Neuronal stem cell (in vitro differentiated cells): ENCODE measurements around the gene RAB6B.
A peak's percentile ranks its signal among the peaks of the same experiment; 100 is the strongest.

ENCODE experiments used
- DNase-seq: peaks from one replicate; pipeline ENCODE4 v3.0.0-alpha.2; 2013; ENCODE audit warnings: low spot score
- H2AFZ ChIP-seq: one replicate; pipeline ENCODE4 v1.6.1; 2013; ENCODE audit warnings: mild to moderate bottlenecking, low read length, inconsistent platforms
- H2AK5ac ChIP-seq: 2 replicates; pipeline ENCODE4 v1.6.1; 2013; ENCODE audit warnings: low read depth, mild to moderate bottlenecking, inconsistent platforms, low read length, moderate library complexity, mixed read lengths
- H2BK120ac ChIP-seq: 2 replicates; pipeline ENCODE4 v1.6.1; 2013; ENCODE audit warnings: low read depth, mild to moderate bottlenecking, inconsistent platforms, low read length, moderate library complexity, mixed read lengths
- H2BK12ac ChIP-seq: one replicate; pipeline ENCODE4 v1.6.1; 2013; ENCODE audit warnings: low read length, inconsistent platforms
- H2BK15ac ChIP-seq: 2 replicates; pipeline ENCODE4 v1.6.1; 2013; ENCODE audit warnings: mild to moderate bottlenecking, low read length, inconsistent platforms, mixed read lengths
- H2BK5ac ChIP-seq: one replicate; pipeline ENCODE4 v1.6.1; 2013; ENCODE audit warnings: inconsistent platforms, mild to moderate bottlenecking, low read length, moderate library complexity
- H3K14ac ChIP-seq: one replicate; pipeline ENCODE4 v1.6.1; 2013; ENCODE audit warnings: low read length, inconsistent platforms
- H3K18ac ChIP-seq: 2 replicates; pipeline ENCODE4 v1.6.1; 2013; ENCODE audit warnings: low read length, inconsistent platforms
- H3K23ac ChIP-seq: 2 replicates; pipeline ENCODE4 v1.6.1; 2013; ENCODE audit warnings: low read depth, mild to moderate bottlenecking, mixed read lengths, low read length, inconsistent platforms; ENCODE audit not compliant: poor library complexity
- H3K27ac ChIP-seq: replicated peaks from 3 replicates; pipeline ENCODE4 v1.5.1; 2013; ENCODE audit warnings: low read length, inconsistent platforms
- H3K27me3 ChIP-seq, 3 experiments: 2 replicates each; pipeline ENCODE4 v1.6.1; 2013; ENCODE audit warnings: low read length in 3 of 3, mild to moderate bottlenecking in 2 of 3, inconsistent platforms in 1 of 3, low read depth in 1 of 3, mixed read lengths in 1 of 3, moderate library complexity in 1 of 3; ENCODE audit not compliant: control insufficient read depth in 3 of 3, insufficient read depth in 3 of 3
- H3K36me3 ChIP-seq, 2 donors: replicated peaks in 1 of 2; 2 replicates each; pipeline ENCODE4 v1.6.1; 2013; ENCODE audit warnings: low read length in 2 of 2; ENCODE audit not compliant: control insufficient read depth in 2 of 2, insufficient read depth in 2 of 2
- H3K4ac ChIP-seq: 2 replicates; pipeline ENCODE4 v1.6.1; 2013; ENCODE audit warnings: inconsistent platforms, mild to moderate bottlenecking, low read length, moderate library complexity
- H3K4me1 ChIP-seq, 2 donors: 1 replicate in 1 of 2; 2 replicates in 1 of 2; pipeline ENCODE4 v1.6.1; 2013; ENCODE audit warnings: low read length in 2 of 2, low read depth in 1 of 2; ENCODE audit not compliant: control insufficient read depth in 2 of 2, insufficient read depth in 1 of 2
- H3K4me2 ChIP-seq: one replicate; pipeline ENCODE4 v1.6.1; 2013; ENCODE audit warnings: mild to moderate bottlenecking, low read length, inconsistent platforms; ENCODE audit not compliant: insufficient read depth, poor library complexity, severe bottlenecking
- H3K4me3 ChIP-seq, 2 donors: 2 replicates each; pipeline ENCODE4 v1.5.1; 2013; ENCODE audit warnings: low read length in 2 of 2, mild to moderate bottlenecking in 2 of 2, inconsistent platforms in 1 of 2, moderate library complexity in 1 of 2
- H3K79me1 ChIP-seq: one replicate; pipeline ENCODE4 v1.6.1; 2013; ENCODE audit warnings: low read depth, mild to moderate bottlenecking, inconsistent platforms, low read length, moderate library complexity
- H3K9ac ChIP-seq: one replicate; pipeline ENCODE4 v1.6.1; 2013; ENCODE audit warnings: mild to moderate bottlenecking, low read depth, low read length, inconsistent platforms; ENCODE audit not compliant: poor library complexity
- H3K9me3 ChIP-seq, 2 donors: replicated peaks in 1 of 2; 2 replicates each; pipeline versions ENCODE3 to v1.6.1; 2013; ENCODE audit warnings: low read length in 2 of 2, mild to moderate bottlenecking in 2 of 2, inconsistent platforms in 1 of 2, low read depth in 1 of 2, mixed read lengths in 1 of 2, moderate library complexity in 1 of 2; ENCODE audit not compliant: control insufficient read depth in 2 of 2, insufficient read depth in 1 of 2
- H4K8ac ChIP-seq: one replicate; pipeline ENCODE4 v1.6.1; 2013; ENCODE audit warnings: low read depth, mild to moderate bottlenecking, inconsistent platforms, low read length, moderate library complexity
- H4K91ac ChIP-seq: one replicate; pipeline ENCODE4 v1.6.1; 2013; ENCODE audit warnings: low read length, low read depth, mild to moderate bottlenecking, inconsistent platforms; ENCODE audit not compliant: poor library complexity
- WGBS, 2 donors: extraction: QIAGEN DNeasy Blood & Tissue Kit; methylation state at CpG; one replicate each; pipeline ENCODE4 v1.1.7; 2013; ENCODE audit warnings: missing lambda C conversion rate in 2 of 2, mixed read lengths in 1 of 2; ENCODE audit not compliant: insufficient read length in 2 of 2, insufficient replicate concordance in 1 of 2; ENCODE audit errors: extremely low coverage in 2 of 2; 5-methylcytosine and 5-hydroxymethylcytosine counted together

RAB6B gene

DNA sequence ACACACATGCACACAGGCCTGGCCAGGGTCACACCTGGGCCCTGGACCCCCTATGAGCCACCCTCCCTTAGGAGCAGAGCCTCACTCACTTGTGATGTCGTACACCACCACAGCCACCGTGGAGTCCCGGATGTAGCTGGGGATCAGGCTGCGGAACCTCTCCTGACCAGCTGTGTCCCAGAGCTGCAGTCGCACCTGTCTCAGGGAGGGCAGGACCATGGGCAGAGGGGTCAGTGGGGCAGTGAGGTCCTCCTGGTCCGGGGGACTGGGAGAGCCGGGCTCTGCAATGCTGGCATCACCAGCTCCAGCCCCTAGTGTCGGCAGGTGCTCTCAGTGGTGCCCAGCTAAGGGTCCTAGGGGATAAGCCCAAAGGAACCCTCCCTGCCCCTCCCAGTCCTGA, 54.5 kb downstream of the RAB6B start:
- Histone ChIP-seq H2BK15ac (no peak overlapping the region), H3K36me3 (peaks cover 0 to 12% of the 10 kb centered on the region in 2 donors), H2BK12ac (no peak overlapping the region), H2AFZ (no peak overlapping the region), H3K27me3 (peaks cover 0 to 4% (median 0%) of the 10 kb centered on the region in 3 experiments), H3K18ac (no peak overlapping the region), H3K4me3 (no peak overlapping the region), H3K4me2 (no peak overlapping the region), H2BK120ac (no peak overlapping the region), H4K91ac (no peak overlapping the region), H3K9me3 (peaks cover 0 to 2% of the 10 kb centered on the region in 2 donors), H2BK5ac (no peak overlapping the region), H3K4ac (no peak overlapping the region), H3K4me1 (peaks cover 0 to 2% of the 10 kb centered on the region in 2 donors), H3K23ac (peak overlapping the region; percentile 1), H3K9ac (peak overlapping the region; percentile 12), H2AK5ac (no peak overlapping the region), H3K27ac (no peak overlapping the region), H4K8ac (no peak overlapping the region), H3K14ac (peak overlapping the region; percentile 43), H3K79me1 (no peaks in the 10 kb centered on the region)
- no peak for DNase-seq
- WGBS, 2 donors = no CpG with 5 or more reads among the region's 8 CpGs

DNA sequence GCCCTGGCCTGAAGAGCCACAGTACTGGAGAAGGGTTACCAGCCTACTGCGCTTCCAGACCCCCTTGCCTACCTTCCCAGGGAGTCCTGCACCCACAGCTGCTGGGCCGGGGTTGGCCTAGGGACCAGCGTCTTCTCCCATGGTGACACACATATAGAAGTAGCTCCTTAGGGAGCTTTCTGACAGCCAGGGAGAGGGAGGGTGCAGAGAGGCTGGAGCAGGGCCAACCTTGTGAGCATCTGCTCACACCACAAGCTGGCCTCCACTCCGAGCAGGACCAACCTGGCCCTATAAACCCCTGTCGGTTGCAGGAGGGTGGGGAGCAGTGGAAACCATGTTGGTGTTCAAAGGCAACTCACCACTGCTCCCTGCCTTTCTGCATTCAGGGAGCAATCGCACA, 54.9 kb downstream of the RAB6B start:
- peak overlapping the region; percentile 1 for H3K23ac ChIP-seq
- peak overlapping the region; percentile 43 for H3K14ac ChIP-seq
- no peak overlapping the region for H4K8ac ChIP-seq
- H2BK12ac ChIP-seq = no peak overlapping the region
- peak overlapping the region; percentile 34 for H3K18ac ChIP-seq
- peak overlapping the region; percentile 12 for H3K9ac ChIP-seq
- H3K4me2 ChIP-seq = no peak overlapping the region
- no peak overlapping the region for H4K91ac ChIP-seq
- H2AK5ac ChIP-seq = no peak overlapping the region
- peaks cover 0 to 2% of the 10 kb centered on the region in 2 donors for H3K9me3 ChIP-seq
- peaks cover 0 to 2% of the 10 kb centered on the region in 2 donors for H3K4me1 ChIP-seq
- no peak for DNase-seq
- no peak overlapping the region for H3K27ac ChIP-seq
- no peak overlapping the region for H3K4me3 ChIP-seq
- H2BK5ac ChIP-seq = no peak overlapping the region
- peaks cover 0 to 4% (median 0%) of the 10 kb centered on the region in 3 experiments for H3K27me3 ChIP-seq
- no peak overlapping the region for H2BK15ac ChIP-seq
- no peaks in the 10 kb centered on the region for H3K79me1 ChIP-seq
- no peak overlapping the region for H2AFZ ChIP-seq
- no CpG with 5 or more reads among the region's 6 CpGs for WGBS, 2 donors
- no peak overlapping the region for H3K4ac ChIP-seq
- no peak overlapping the region for H2BK120ac ChIP-seq
- peaks cover 0 to 12% of the 10 kb centered on the region in 2 donors for H3K36me3 ChIP-seq

DNA sequence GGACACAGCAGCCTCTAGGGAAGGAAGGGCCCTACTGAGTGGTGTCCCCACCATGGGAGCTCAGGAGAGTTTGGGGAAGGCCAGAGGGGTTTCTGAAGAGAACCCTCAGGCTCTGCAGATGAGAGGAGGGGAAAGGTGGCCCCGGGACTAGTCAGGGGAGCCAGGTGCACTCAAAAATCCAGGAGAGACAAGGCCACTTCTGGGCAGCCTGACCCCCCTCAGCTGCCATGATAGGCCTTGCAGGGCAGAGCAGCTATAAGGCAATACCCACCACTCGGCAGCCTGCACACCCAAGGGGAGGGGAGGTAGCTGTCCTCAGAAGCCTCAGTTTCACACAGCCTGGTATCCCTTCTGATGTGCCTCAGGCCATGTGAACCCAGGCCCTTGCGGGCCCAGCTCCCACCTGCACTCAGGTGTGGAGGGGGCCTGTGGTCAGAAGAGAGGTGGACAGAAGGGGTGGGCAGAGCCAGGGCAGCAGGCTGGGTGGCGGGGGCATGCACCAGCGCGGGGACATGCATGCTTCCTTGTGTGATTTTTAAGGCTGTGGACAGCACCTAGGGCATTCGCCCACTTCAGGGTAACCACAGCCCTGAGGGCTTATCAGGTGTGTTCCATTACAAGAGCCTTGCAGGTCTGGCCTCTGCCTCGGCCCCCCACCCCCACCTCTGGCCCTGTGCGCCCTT, 55.5 kb downstream of the RAB6B start:
- Histone ChIP-seq H2AFZ (no peak overlapping the region), H3K27ac (no peak overlapping the region), H3K27me3 (peaks cover 0 to 6% (median 0%) of the 10 kb centered on the region in 3 experiments), H3K79me1 (no peaks in the 10 kb centered on the region), H2AK5ac (no peak overlapping the region), H3K4me2 (no peak overlapping the region), H2BK5ac (no peak overlapping the region), H3K9ac (no peak overlapping the region), H2BK120ac (no peak overlapping the region), H3K23ac (no peak overlapping the region), H3K4me1 (peaks cover 0 to under 1% of the 10 kb centered on the region in 2 donors), H3K9me3 (peaks cover 0 to 2% of the 10 kb centered on the region in 2 donors), H3K36me3 (peaks cover 0 to 14% of the 10 kb centered on the region in 2 donors), H4K91ac (no peak overlapping the region), H2BK12ac (no peak overlapping the region), H3K14ac (no peak overlapping the region), H3K4me3 (no peak overlapping the region), H3K4ac (no peak overlapping the region), H4K8ac (no peak overlapping the region), H3K18ac (no peak overlapping the region), H2BK15ac (no peak overlapping the region)
- no CpG with 5 or more reads among the region's 9 CpGs for WGBS, 2 donors
- DNase-seq = no peak

DNA sequence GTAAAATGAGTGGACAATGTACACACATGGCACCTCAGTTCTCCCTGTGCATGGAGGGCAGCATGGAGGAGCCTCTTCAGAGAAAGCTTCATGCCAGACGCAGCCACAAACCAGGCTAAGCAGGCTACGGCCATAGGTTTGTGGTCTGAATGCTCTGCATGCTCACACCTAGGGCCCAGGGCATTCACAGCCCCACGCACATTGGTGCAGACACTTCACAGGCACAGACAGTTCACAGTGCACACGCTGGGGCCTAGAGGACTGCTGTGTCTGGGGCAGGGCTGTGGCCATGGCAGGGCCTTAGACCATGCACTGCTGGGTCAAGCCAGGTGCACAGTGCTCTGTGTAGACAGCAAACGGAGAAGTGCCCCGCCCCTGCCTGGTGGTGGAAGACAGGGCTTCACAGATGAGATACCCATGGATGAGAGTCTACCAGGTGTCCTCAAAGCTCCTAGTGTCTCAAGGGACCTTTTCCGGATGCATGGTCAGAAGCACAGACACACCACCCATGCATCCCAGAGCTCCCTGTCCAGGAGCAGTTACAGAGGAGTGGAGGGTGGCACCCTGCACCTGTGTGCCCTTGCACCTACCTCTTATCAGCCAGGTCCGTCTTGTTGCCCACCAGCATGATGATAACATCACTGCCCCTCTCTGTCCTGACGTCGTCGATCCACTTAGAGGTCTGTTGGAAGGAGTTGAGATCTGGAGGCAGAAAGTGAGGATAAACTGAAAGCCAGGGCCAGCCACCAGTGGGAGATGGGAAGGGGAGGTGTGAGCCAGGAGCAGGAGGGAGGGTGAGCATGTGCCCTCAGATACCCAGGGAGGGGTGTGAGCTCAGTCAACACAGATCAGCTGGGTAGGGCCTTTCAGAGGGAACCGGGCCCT, 56.5 kb downstream of the RAB6B start:
- Histone ChIP-seq H3K4me3 (no peak overlapping the region), H2BK120ac (no peak overlapping the region), H3K27me3 (peaks cover 0 to 9% (median 0%) of the 10 kb centered on the region in 3 experiments), H3K23ac (no peak overlapping the region), H2BK12ac (no peak overlapping the region), H2BK5ac (no peak overlapping the region), H3K9ac (no peak overlapping the region), H3K4ac (no peak overlapping the region), H3K36me3 (peaks cover 0 to 18% of the 10 kb centered on the region in 2 donors), H2AFZ (no peak overlapping the region), H3K4me1 (no peaks in the 10 kb centered on the region), H3K79me1 (no peaks in the 10 kb centered on the region), H4K91ac (no peak overlapping the region), H3K9me3 (peaks cover 0 to 4% of the 10 kb centered on the region in 2 donors), H3K18ac (no peak overlapping the region), H3K14ac (no peak overlapping the region), H3K27ac (no peak overlapping the region), H4K8ac (no peak overlapping the region), H2BK15ac (no peak overlapping the region), H3K4me2 (no peak overlapping the region), H2AK5ac (no peak overlapping the region)
- no CpG with 5 or more reads among the region's 12 CpGs for WGBS, 2 donors
- DNase-seq = no peak
